HUDEP-2 (cell line): Measurements from ENCODE around the gene PRELID3B.

Experiments used
- DNase-seq, 76 experiments: peaks; one replicate each; lab custom pipeline; 2025; ENCODE audit not compliant: unreplicated experiment in 76 of 76; lab: John Stamatoyannopoulos, UW

Gene PRELID3B

GRCh38 chr20:59042151-59042795 lies at the start of gene PRELID3B:
Gene PRELID3B, minus strand, starts transcription at chr20:59042786. Its CDS starts 56 bp downstream, at chr20:59042730.
- DNase-seq = peak in 13 of 76 experiments; percentile 12 to 64 (median 41)

- DNase-seq = peak in 61 of 76 experiments; percentile 2 to 75 (median 33)
These were observed 45.3 kb upstream of the PRELID3B start for GRCh38 chr20:59087829-59088433.

- no peak for DNase-seq
These were observed 44.3 kb upstream of the PRELID3B start for GRCh38 chr20:59086923-59087322.

GRCh38 chr20:59084041-59084850 lies 41.7 kb upstream of the PRELID3B start:
- DNase-seq = no peak

- no peak for DNase-seq
These were observed 40.4 kb upstream of the PRELID3B start for GRCh38 chr20:59082981-59083380.

- no peak for DNase-seq
These were observed 39.6 kb upstream of the PRELID3B start for GRCh38 chr20:59082077-59082740.

- DNase-seq = no peak
These were observed 38.5 kb upstream of the PRELID3B start for GRCh38 chr20:59081036-59081435.

- DNase-seq = no peak
These were observed 35.6 kb upstream of the PRELID3B start for GRCh38 chr20:59078231-59078630.

- DNase-seq = no peak
These were observed 35.1 kb upstream of the PRELID3B start for GRCh38 chr20:59077705-59078104.

GRCh38 chr20:59075934-59076508 lies 33.4 kb upstream of the PRELID3B start:
- no peak for DNase-seq

GRCh38 chr20:59074456-59074855 lies 31.9 kb upstream of the PRELID3B start:
- DNase-seq = no peak

- DNase-seq = no peak
These were observed 31.0 kb upstream of the PRELID3B start for GRCh38 chr20:59073582-59073981.

- no peak for DNase-seq
These were observed 28.6 kb upstream of the PRELID3B start for GRCh38 chr20:59071216-59071615.

GRCh38 chr20:59069026-59069425 lies 26.4 kb upstream of the PRELID3B start:
- no peak for DNase-seq

GRCh38 chr20:59068534-59068933 lies 25.9 kb upstream of the PRELID3B start:
- DNase-seq = no peak

GRCh38 chr20:59064214-59064722 lies 21.7 kb upstream of the PRELID3B start:
- DNase-seq = no peak

- DNase-seq = no peak
These were observed 21.0 kb upstream of the PRELID3B start for GRCh38 chr20:59063358-59064213.

GRCh38 chr20:59062081-59062480 lies 19.5 kb upstream of the PRELID3B start:
- DNase-seq = no peak

- peak in 1 of 76 experiments; percentile 4 for DNase-seq
These were observed 12.7 kb upstream of the PRELID3B start for GRCh38 chr20:59055302-59055701.
